ENCODE measurements around the gene NRXN3. TPM values are rescaled to one million over a fixed set of nuclear protein-coding genes. Genes with fewer than 3 reads are reported as not detected.

The NRXN3 gene
- total and polyA plus RNA-seq, 4 donors: 0.07 to 1.2 (median 0.23) TPM

GRCh38 chr14:79614448-79614847 lies 1444.3 kb downstream of the NRXN3 start:
- Histone ChIP-seq H3K4me1 (ENCODE audit: control insufficient read depth in 4 of 4, insufficient read depth in 4 of 4, low read length in 3 of 4) (no peaks in the 10 kb centered on the region), H3K36me3 (ENCODE audit: control insufficient read depth in 4 of 4, insufficient read depth in 3 of 4, low read depth in 1 of 4, low read length in 3 of 4) (no peaks in the 10 kb centered on the region), H3K9me3 (ENCODE audit: control insufficient read depth in 4 of 4, low read length in 3 of 4) (no peaks in the 10 kb centered on the region), H3K4me3 (ENCODE audit: low read depth in 1 of 3, low read length in 3 of 3) (no peak overlapping the region), H3K9ac (ENCODE audit: low read depth in 1 of 2, low read length in 2 of 2) (no peak overlapping the region), H3K27ac (ENCODE audit: low read depth in 1 of 2, low read length in 2 of 2) (no peak overlapping the region), H3K27me3 (ENCODE audit: control insufficient read depth in 4 of 4, insufficient read depth in 4 of 4, low read length in 3 of 4) (no peaks in the 10 kb centered on the region)
- 81% methylated on average over 5 of the region's 5 CpGs for WGBS
- no peak for DNase-seq (ENCODE audit: low spot score)
- TF ChIP-seq HNF4G (IDR thresholded peaks at IDR 0.05): no peak

DNA sequence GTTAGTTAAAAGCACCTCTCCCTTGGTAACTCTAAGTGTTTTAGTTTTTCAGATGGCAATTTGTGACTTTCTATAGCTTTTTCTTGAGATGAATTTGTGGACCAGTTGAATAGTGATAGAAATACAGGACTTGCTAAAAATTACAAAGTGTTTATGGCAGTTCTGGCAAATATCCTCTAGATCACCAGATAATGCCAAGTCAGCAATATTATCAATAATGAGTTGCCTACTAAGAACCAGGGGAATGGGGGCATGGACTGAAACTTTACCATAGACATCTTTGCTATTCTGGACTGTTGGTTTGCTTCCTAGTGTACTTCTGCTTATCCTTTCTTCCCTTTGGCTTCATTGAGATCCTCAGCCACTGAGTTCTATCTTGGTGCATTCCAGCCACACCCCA lies 1456.9 kb downstream of the NRXN3 start:
- Histone ChIP-seq H3K36me3 (ENCODE audit: control insufficient read depth in 4 of 4, insufficient read depth in 3 of 4, low read depth in 1 of 4, low read length in 3 of 4) (no peaks in the 10 kb centered on the region), H3K9me3 (ENCODE audit: control insufficient read depth in 4 of 4, low read length in 3 of 4) (no peaks in the 10 kb centered on the region), H3K27ac (ENCODE audit: low read depth in 1 of 2, low read length in 2 of 2) (no peak overlapping the region), H3K4me1 (ENCODE audit: control insufficient read depth in 4 of 4, insufficient read depth in 4 of 4, low read length in 3 of 4) (no peaks in the 10 kb centered on the region), H3K4me3 (ENCODE audit: low read depth in 1 of 3, low read length in 3 of 3) (no peak overlapping the region), H3K27me3 (ENCODE audit: control insufficient read depth in 4 of 4, insufficient read depth in 4 of 4, low read length in 3 of 4) (peaks cover 0 to 4% (median 0%) of the 10 kb centered on the region in 4 donors), H3K9ac (ENCODE audit: low read depth in 1 of 2, low read length in 2 of 2) (no peak overlapping the region)
- no peak for DNase-seq (ENCODE audit: low spot score)
- TF ChIP-seq REST (IDR thresholded peaks at IDR 0.05): no peak
- no peak for TF ChIP-seq JUND (IDR thresholded peaks at IDR 0.05)
- no peak for TF ChIP-seq NR2F2 (IDR thresholded peaks at IDR 0.05)
- no peak for TF ChIP-seq FOXA1 (IDR thresholded peaks at IDR 0.05)
- no peak for TF ChIP-seq HNF4G (IDR thresholded peaks at IDR 0.05)
- TF ChIP-seq GABPA (IDR thresholded peaks at IDR 0.05 in 1 of 2, conservative IDR thresholded peaks at IDR 0.05 in 1 of 2): no peak
- no peak for TF ChIP-seq RAD21 (IDR thresholded peaks at IDR 0.05)
- TF ChIP-seq YY1 (IDR thresholded peaks at IDR 0.05): no peak
- TF ChIP-seq HNF4A (conservative IDR thresholded peaks at IDR 0.05): no peak
- TF ChIP-seq, protein P1, sequence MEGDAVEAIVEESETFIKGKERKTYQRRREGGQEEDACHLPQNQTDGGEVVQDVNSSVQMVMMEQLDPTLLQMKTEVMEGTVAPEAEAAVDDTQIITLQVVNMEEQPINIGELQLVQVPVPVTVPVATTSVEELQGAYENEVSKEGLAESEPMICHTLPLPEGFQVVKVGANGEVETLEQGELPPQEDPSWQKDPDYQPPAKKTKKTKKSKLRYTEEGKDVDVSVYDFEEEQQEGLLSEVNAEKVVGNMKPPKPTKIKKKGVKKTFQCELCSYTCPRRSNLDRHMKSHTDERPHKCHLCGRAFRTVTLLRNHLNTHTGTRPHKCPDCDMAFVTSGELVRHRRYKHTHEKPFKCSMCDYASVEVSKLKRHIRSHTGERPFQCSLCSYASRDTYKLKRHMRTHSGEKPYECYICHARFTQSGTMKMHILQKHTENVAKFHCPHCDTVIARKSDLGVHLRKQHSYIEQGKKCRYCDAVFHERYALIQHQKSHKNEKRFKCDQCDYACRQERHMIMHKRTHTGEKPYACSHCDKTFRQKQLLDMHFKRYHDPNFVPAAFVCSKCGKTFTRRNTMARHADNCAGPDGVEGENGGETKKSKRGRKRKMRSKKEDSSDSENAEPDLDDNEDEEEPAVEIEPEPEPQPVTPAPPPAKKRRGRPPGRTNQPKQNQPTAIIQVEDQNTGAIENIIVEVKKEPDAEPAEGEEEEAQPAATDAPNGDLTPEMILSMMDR (IDR thresholded peaks at IDR 0.05; ENCODE audit: low read depth, low read length, missing input control): no peak
- no peak for TF ChIP-seq FOXA2 (IDR thresholded peaks at IDR 0.05)
- TF ChIP-seq, protein P2, sequence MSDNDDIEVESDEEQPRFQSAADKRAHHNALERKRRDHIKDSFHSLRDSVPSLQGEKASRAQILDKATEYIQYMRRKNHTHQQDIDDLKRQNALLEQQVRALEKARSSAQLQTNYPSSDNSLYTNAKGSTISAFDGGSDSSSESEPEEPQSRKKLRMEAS (IDR thresholded peaks at IDR 0.05): no peak
- TF ChIP-seq EGR1 (IDR thresholded peaks at IDR 0.05; ENCODE audit: low read depth in 2 of 2): no peak
- TF ChIP-seq, protein P3, sequence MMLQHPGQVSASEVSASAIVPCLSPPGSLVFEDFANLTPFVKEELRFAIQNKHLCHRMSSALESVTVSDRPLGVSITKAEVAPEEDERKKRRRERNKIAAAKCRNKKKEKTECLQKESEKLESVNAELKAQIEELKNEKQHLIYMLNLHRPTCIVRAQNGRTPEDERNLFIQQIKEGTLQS (IDR thresholded peaks at IDR 0.05): no peak
- TF ChIP-seq SP1 (IDR thresholded peaks at IDR 0.05): no peak
- TF ChIP-seq RXRA (IDR thresholded peaks at IDR 0.05): no peak
- TF ChIP-seq TAF1 (conservative IDR thresholded peaks at IDR 0.05): no peak
- TF ChIP-seq, protein P4, sequence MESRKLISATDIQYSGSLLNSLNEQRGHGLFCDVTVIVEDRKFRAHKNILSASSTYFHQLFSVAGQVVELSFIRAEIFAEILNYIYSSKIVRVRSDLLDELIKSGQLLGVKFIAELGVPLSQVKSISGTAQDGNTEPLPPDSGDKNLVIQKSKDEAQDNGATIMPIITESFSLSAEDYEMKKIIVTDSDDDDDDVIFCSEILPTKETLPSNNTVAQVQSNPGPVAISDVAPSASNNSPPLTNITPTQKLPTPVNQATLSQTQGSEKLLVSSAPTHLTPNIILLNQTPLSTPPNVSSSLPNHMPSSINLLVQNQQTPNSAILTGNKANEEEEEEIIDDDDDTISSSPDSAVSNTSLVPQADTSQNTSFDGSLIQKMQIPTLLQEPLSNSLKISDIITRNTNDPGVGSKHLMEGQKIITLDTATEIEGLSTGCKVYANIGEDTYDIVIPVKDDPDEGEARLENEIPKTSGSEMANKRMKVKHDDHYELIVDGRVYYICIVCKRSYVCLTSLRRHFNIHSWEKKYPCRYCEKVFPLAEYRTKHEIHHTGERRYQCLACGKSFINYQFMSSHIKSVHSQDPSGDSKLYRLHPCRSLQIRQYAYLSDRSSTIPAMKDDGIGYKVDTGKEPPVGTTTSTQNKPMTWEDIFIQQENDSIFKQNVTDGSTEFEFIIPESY (IDR thresholded peaks at IDR 0.05): no peak
